Measurements from ENCODE around the gene TPRN. TPM values are rescaled to one million over a fixed set of nuclear protein-coding genes. Genes with fewer than 3 reads are reported as not detected.

TPRN gene
- total RNA-seq, 1 donor from 2014 or later: 19.0 TPM

DNA sequence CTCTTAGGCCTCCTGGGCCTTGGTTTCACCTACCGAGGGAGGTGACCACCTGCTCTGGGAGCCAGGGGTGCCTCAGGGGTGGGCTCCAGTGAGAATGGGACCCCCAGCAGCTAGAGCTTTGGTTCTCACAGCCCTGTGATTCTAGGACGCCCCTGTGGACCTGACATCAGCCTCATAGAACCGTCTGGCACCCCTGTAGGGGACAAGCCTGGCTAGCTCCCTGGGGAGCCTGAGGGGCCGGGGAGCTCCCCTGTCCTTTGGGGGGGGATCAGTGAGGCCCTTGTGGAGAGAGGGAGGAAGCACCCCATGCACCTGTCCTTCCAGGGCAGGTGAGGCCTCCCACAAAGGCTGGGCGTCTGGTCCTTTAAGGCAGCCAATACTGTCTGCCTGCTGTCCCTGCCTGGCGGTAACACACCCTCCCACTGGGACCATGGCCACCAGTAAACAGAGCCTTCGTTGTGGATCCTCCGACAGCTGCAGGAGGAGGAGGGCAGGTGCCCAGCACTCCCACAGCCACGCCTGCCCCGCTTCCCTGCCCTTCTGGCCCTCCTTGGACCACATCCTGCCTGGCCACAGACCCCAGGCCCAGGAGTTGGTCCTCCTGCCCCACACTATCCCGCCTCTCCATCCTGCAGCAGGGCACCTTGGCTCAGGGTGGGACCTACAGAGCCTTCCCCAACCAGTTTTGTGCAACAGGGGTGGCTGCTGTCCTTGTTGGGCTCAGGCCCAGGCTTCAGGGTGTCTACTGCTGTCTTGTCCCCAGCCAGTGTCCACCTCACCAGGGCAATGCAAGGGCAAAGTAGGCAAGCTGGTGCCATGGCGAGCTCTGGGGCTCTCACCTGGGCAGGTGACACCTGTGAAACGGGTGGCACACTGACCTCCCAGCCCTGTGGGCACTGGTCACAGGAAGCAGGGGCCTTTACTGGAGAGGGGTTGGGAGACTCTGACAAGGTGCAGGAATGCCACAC lies 37.5 kb upstream of the TPRN start:
- intact Hi-C loops (cut with DNase I): no loop called here
- ATAC-seq (ENCODE audit: poor library complexity) (no peak), DNase-seq (no peak)

DNA sequence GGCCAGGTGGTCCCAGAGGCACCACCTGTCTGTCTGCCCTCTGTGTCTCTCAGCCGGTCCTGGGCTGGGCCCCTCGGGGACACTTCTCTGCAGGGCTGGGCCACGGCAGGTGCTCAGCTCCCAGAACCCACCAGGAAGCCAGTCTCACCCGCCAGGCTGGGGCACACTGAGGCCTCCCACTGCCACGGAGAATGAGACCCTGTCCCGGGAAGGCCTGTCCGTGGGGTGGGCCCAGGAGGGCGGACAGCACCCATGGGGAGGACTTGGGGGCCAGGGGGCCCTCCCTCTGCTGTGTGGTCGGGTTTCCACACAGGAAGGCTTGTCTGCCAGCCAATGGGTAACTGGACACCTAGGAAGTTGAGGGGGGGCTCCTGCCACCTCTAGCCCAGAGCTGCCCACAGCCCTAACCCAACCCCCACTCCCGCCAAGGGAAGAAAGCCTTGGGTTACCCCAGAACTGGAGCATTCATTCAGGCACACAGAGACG lies 36.4 kb upstream of the TPRN start:
- intact Hi-C loops (cut with DNase I): no loop called here
- DNase-seq (no peak), ATAC-seq (ENCODE audit: poor library complexity) (no peak)

DNA sequence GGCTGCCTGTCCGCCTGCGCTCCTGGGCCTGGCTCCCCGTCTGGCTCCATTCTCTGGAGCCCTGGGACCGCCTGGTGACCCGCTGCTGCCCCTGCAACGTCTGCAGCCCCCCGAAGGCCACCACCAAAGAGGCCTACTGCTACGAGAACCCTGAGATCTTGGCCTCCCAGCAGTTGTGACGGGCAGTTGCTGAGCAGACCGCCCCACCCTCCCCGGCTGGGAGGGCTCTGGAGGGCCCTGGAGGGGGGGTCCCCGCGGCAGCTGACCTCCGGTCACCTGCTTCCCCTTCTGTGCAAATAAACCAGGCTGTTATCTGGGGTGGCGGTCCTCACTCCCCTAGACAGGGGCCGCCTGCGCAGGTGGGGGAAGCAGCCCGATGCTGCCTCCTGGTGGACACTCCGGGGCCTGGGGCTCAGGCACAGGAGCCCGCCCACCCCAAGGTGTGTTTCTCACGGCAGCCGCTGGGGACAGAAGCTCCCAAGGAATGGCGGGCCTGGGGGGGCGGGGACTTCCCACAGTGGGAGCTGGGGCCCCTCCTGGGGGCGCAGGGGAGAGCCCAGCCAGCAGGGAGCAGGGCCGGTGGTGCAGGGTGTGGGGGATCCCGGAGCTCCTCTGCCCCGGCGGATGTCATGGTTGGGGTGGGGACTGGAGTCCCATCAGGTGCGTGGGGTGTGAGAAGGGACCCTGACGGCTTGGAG lies 35.8 kb upstream of the TPRN start:
- intact Hi-C loops (cut with DNase I): no loop called here
- DNase-seq (peak; percentile 92), ATAC-seq (ENCODE audit: poor library complexity) (peak; percentile 52)

DNA sequence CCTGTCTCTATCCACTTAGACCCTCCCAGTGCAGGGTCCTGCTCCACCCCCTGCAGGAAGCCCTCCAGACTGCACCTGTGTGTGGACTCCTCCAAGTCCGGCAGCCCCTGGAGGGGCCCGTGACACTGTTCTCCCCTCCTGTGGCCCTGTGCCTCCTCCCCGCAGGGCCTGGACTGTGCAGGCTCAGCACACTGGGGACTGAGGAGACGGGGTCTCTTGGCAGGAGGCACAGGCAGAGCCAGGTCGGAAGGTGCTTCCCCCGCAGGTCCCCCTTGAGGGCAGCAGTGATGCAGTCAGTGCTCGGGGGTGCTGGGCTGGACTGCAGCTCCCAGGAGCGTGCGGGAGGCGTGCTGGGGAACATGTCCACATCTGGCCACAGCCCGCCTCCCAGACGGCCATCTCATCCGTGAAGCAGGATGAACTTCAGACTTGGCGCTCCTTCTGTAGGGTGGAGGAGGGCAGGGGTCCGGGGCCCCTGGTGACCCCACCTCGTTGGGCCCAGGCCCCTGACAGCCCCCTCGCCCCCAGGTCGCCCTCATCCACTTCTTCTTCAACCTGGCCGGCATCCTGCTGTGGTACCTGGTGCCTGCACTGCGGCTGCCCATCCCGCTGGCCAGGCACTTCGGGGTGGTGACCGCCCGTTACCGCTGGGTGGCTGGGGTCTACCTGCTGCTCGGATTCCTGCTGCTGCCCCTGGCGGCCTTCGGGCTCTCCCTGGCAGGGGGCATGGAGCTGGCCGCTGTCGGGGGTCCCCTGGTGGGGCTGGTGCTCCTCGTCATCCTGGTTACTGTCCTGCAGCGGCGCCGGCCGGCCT lies 35.1 kb upstream of the TPRN start:
- ATAC-seq (ENCODE audit: poor library complexity) (no peak), DNase-seq (no peak)
- intact Hi-C loops (cut with DNase I): no loop called here

DNA sequence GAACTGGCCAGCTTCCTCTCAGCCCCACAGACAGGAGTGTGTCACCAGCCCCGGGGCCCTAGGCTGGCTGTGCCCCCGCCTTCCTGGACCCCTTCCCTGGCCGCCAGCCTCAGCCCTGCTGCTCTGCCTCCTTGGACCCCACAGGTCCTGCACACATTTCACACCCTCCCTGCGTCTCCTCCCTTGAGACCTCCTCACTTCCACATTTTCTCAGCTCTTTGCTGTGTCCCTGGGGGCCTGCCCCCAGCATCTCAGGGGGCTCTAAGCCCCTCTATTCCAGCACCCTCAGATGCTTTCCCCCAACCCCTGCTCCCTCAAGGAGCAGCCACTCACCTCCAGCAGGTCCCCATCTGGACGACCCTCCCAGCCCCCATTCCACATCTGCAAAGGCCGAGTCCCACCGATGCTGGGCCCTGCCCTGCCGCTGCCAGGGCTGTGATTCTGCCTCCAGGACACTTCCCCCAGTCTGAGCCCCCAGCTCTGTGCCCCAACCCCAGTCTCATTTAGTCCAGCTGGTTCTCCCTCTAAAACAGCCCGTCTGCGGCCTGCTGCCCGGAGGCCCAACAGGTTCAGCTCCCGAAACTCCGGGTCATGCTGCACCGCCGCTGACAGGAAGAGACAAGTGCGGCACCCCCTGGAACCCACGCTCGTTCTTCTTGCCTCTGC lies 34.4 kb upstream of the TPRN start:
- no peak for ATAC-seq (ENCODE audit: poor library complexity)
- no peak for DNase-seq
- intact Hi-C loops (cut with DNase I): no loop called here

DNA sequence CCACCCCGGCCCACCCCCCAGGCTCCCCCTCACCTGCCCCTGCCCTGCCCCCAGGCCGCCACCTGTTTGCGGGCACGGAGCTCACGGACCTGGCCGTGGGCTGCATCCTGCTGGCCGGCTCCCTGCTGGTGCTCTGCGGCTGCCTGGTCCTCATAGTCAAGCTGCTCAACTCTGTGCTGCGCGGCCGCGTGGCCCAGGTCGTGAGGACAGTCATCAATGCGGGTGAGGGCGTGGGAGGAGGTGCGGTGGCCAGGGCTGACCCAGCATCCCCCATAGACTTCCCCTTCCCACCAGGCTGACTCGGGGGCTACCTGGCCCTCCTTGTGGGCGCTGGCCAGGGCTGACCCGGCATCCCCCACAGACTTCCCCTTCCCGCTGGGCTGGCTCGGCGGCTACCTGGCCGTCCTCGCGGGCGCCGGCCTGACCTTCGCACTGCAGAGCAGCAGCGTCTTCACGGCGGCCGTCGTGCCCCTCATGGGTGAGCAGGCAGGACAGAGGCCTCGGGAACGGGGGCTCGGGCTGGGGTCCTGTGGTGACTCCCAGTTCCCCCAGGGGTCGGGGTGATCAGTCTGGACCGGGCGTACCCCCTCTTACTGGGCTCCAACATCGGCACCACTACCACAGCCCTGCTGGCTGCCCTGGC lies 33.6 kb upstream of the TPRN start:
- ATAC-seq (ENCODE audit: poor library complexity) (no peak), DNase-seq (no peak)
- intact Hi-C loops (cut with DNase I): no loop called here

GRCh38 chr9:137233143-137233980 lies 32.8 kb upstream of the TPRN start:
- DNase-seq (no peak), ATAC-seq (ENCODE audit: poor library complexity) (no peak)
- intact Hi-C loops (cut with DNase I): no loop called here

DNA sequence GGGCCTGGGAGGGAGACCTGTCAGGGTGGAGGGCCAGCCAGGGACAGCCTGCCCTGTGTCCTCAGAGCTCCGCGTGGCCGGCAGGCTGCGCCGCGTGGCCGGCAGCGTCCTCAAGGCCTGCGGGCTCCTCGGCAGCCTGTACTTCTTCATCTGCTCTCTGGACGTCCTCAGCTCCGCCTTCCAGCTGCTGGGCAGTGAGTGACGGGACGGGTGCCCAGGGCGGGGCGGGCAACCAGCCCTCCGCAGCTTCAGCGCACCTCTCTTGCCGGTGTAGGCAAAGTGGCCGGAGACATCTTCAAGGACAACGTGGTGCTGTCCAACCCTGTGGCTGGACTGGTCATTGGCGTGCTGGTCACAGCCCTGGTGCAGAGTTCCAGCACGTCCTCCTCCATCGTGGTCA lies 32.0 kb upstream of the TPRN start:
- ATAC-seq (ENCODE audit: poor library complexity) (no peak), DNase-seq (no peak)
- intact Hi-C loops (cut with DNase I): no loop called here

- no peak for ATAC-seq (ENCODE audit: poor library complexity)
- DNase-seq: no peak
- intact Hi-C loops (cut with DNase I): no loop called here
These were observed 31.6 kb upstream of the TPRN start for GRCh38 chr9:137232101-137232500.

- DNase-seq: no peak
- ATAC-seq (ENCODE audit: poor library complexity): no peak
- intact Hi-C loops (cut with DNase I): no loop called here
These were observed 31.0 kb upstream of the TPRN start for GRCh38 chr9:137231372-137232039.

DNA sequence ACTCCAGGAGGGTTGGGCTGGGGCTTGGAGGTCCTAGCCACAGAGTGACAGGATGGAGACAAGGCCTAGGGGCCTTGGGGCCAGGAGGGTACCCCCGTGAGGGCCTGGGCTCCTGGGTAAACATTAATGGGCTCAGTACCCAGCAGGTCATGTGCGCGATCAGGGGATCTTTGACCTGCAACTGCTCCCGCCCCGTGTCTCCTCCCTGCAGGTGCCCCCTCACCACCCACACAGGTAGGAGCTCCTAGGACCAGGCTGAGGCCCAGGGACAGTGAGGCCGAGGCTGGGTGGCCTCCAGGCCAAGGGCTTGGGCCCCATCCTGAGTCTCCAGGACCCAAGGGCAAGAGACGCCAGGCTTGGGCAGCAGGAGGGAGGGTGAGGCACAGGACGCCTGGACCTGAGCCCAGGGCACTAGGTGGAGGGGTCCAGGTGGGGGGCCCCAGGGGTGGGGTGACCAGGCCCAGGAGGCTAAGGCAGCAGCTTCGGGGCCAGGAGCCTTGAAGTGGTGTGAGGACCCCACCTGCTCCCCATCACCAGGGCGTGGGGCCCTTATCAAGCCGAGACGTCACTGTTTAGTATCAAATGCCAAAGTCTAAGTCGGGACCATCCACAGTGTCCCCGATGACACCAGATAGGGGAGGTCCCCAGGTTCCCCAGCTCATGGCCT lies 30.3 kb upstream of the TPRN start, which contains the start of gene SLC34A3:
SLC34A3 (plus strand) TSS at position 197 of the 667 bp plus-strand sequence. CDS start 802 bp downstream, outside the sequence.
- no peak for DNase-seq
- intact Hi-C loops (cut with DNase I): no loop called here
- no peak for ATAC-seq (ENCODE audit: poor library complexity)

DNA sequence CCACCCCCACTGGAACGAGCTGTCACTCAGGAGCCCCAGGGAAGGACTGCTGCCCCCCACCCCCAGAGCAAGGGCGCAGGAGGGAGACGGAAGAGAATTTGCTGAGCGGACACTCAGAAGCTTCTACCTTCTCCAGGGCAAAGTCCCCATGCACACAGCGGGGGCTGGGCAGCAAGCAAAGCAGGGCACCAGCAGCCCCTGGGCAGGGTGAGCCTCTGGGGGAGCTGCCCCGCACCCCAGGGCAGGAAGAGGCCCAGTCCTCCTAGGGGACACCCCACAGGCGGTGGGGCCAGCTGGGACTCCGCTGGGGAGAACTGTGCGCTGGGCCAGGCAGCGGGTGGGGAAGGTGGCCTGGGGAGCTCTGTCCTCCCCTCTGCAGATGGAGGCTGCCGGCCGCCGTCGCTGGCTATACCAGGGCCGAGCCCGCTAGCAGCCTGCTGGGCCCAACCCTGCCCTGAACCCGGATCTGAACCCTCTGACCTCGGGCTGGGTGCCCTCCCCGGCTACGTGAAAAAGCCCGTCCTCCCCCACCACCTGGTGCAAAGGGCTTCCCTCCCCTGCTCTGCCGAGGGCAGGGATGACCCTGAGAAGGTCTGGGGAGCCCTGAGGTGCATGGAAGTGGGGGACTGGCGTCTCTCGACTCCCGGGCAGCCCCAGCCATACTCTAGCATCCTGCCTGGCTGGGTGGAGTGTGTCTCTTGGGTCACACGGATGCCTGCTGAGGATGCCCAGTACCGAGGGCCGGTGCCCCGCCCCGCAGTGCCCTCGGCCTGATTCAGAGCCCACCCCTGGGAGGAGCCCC lies 29.6 kb upstream of the TPRN start:
- DNase-seq (no peak), ATAC-seq (ENCODE audit: poor library complexity) (no peak)
- intact Hi-C loops (cut with DNase I): loop anchor here (5.0 kb wide), 1 partner anchor 38 kb away; no protein-coding TSS in a partner anchor

GRCh38 chr9:137228968-137229896 lies 28.7 kb upstream of the TPRN start:
- ATAC-seq (ENCODE audit: poor library complexity) (no peak), DNase-seq (no peak)
- intact Hi-C loops (cut with DNase I): loop anchor here (5.0 kb wide), 1 partner anchor 37 kb away; no protein-coding TSS in a partner anchor

DNA sequence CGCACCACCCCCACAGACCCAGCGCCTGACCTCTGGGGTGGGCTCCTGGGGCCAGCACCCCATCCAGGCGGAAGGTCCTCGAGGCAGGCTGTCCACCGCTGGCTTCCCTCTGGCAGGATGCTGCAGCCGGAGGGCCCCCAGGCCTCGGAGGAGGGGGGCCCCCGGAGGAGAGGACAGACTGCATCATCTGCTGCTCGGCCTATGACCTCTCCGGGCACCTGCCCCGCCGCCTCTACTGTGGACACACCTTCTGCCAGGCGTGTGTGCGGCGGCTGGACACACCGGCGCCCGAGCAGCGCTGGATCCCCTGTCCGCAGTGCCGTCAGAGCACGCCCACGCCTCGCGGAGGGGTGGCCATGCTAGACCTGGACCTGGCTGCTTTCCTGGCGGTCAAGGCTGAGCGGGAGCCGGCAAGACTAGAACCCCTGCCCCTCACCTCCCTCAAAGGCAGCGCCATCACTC lies 28.0 kb upstream of the TPRN start:
- ATAC-seq (ENCODE audit: poor library complexity): no peak
- intact Hi-C loops (cut with DNase I): loop anchor here (5.0 kb wide), 1 partner anchor 36 kb away; no protein-coding TSS in a partner anchor
- DNase-seq: no peak

Measured in Right ventricle myocardium superior (tissue), 1 donor.